T follicular helper cell (primary cell): ENCODE results near the gene KAT7.

ENCODE experiments used
- DNase-seq: peaks from one replicate; pipeline ENCODE4 v3.0.0-alpha.2; 2020; ENCODE audit warnings: low read depth

The KAT7 gene

GRCh38 chr17:49842846-49843245, 54.4 kb downstream of the KAT7 start:
- DNase-seq = no peak

GRCh38 chr17:49843774-49844350, 55.4 kb downstream of the KAT7 start:
- no peak for DNase-seq

GRCh38 chr17:49845321-49845720, 56.8 kb downstream of the KAT7 start:
- DNase-seq = no peak

- no peak for DNase-seq
Observed at GRCh38 chr17:49846938-49847712, 58.6 kb downstream of the KAT7 start.

- DNase-seq = no peak
Observed at GRCh38 chr17:49848019-49848473, 59.6 kb downstream of the KAT7 start, which contains the start of gene TAC4. Gene TAC4 (minus strand): TSS chr17:49848069. CDS start chr17:49848017, 52 bp downstream.

- no peak for DNase-seq
Observed at GRCh38 chr17:49848739-49849138, 60.3 kb downstream of the KAT7 start.

- no peak for DNase-seq
Observed at GRCh38 chr17:49850218-49850610, 61.7 kb downstream of the KAT7 start.

- no peak for DNase-seq
Observed at GRCh38 chr17:49850772-49851386, 62.4 kb downstream of the KAT7 start.

GRCh38 chr17:49851387-49852291, 63.2 kb downstream of the KAT7 start:
- DNase-seq = peak; percentile 51

GRCh38 chr17:49853470-49854015, 65.1 kb downstream of the KAT7 start:
- no peak for DNase-seq

- DNase-seq = no peak
Observed at GRCh38 chr17:49854126-49854525, 65.6 kb downstream of the KAT7 start.

- no peak for DNase-seq
Observed at GRCh38 chr17:49858796-49859195, 70.3 kb downstream of the KAT7 start.

- DNase-seq = no peak
Observed at GRCh38 chr17:49859991-49860953, 71.8 kb downstream of the KAT7 start.

- peak; percentile 40 for DNase-seq
Observed at GRCh38 chr17:49861150-49861884, 72.8 kb downstream of the KAT7 start.

GRCh38 chr17:49862781-49863331, 74.4 kb downstream of the KAT7 start:
- no peak for DNase-seq

GRCh38 chr17:49866019-49866380, 77.5 kb downstream of the KAT7 start:
- no peak for DNase-seq

- DNase-seq = no peak
Observed at GRCh38 chr17:49866882-49867413, 78.5 kb downstream of the KAT7 start.

GRCh38 chr17:49869038-49869374, 80.5 kb downstream of the KAT7 start:
- no peak for DNase-seq

GRCh38 chr17:49870298-49870697, 81.8 kb downstream of the KAT7 start:
- DNase-seq = no peak
